GM18858 (cell line): ENCODE results near the gene CASP5.
"Not testable (repeated sequence)": the region's sequence is repeated elsewhere in the genome, so short reads cannot be mapped to it uniquely, and the experiment has no call there.

Source experiments
- ATAC-seq: cut with Tn5 transposase; IDR thresholded peaks from one replicate; pipeline ENCODE4 v1.9.1; 2021; ENCODE audit not compliant: unreplicated experiment

The CASP5 gene

DNA sequence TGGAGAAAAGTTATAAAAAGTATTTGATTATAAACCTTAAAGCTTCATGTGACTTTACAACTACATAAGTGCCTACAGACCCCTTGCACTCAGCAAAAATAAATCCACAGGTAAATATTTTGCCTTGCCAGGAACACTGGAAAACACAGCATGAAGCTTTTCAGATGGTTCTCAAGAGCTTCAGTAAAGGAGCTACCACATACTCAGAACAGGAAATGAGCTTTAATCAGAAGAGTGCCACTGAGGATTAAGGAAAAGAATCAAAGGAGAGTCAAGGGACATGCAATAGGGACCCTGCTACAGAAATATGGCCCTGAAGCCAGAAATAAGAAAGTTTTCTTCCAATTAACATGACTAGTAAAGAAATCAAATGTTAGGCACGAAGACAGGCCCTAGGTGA lies 10.8 kb upstream of the CASP5 start:
- ATAC-seq = no peak

DNA sequence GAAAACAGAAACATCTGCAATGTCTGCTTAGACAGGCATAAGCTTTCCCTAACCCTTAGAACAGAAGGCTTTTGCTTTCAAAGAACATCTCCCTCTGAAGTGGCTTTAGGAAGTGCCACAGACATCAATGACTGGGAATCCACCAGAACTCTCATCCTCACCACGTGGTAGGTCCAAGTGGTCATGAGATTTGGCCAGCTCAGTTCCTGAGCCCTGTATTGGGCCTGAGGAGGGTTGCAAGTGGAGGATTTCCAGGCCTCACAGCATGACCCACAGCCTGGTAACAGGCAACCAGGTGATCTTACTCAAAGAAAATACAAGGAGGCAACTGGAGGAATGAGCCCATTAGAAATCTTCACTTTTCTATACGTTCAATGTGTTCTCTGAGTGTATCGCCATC lies 10.4 kb upstream of the CASP5 start:
- no peak for ATAC-seq

DNA sequence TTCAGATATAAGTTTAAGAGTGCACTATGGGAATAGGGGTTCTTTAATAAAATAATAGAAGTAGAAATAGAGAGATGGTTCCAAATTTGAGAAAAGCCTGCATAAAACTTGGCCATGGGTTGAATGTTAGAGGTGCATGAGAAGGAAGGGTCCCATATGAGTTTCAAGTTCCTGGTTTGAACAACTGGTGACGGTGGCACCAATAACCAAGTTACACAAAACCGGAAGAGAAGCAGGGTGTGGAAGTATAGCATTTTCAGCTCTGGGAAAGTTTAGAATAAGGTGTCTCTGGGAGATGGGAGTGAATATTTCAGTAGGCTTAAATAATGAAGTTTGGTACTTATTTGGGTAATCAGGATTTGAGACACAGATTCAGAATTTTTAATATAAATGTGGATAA lies 9.5 kb upstream of the CASP5 start:
- no peak for ATAC-seq

DNA sequence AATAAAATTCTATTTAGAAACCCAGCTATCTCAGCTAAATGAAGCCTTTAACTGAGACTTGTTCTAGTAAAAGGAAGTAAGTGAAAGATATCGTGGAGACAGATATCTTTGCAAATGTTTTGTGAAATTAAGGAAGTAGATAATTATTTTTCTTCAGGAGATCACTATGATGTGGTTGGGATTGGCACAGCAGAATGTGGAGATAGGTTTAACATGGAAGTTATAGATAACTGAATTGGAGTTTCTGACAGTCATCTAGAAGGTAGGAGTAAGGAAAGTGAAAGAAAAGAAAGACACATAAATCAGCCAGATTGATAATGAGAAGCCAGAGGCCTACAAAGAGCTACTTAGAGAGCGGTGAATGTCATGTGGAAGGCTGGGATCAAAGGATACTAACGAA lies 4.7 kb upstream of the CASP5 start:
- ATAC-seq = no peak

DNA sequence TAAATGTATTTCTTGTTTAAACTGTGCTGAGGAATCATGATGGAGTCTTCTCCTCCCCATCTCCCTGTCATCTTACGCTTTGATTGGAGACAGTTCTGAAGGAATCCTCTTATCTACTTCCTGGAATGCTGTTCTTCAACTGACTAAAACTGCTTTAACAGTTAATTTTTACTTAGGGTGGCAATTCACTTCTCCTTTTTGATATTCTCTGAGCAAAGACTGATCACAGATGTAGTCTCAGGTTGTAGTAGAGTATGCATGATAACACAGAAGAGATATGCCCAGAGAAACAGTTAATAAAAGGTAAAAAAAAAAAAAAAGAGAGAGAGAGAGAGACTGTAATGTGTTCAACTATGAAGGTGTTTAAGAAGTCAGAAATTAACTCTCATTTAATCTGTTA lies 1.4 kb upstream of the CASP5 start:
- ATAC-seq = no peak

DNA sequence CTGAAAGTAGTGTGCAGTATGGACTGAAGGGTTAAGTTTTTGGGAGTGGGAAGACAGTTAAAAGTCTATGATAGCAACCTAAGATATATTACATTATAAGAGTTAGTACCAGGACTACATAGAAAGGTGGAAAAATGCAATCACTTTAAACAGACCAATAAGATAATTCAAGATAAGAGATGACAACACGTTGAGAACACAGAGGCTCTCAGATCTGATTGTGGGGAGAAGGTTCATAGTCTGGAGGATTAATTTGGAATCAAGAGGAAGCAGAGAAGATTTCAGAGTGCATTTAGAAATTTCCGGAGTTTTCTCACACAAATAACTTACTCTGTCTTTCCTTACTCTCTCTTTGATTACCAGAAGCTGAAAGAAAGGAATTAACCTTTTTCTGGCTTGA lies 441 bp downstream of the CASP5 start:
- no peak for ATAC-seq

DNA sequence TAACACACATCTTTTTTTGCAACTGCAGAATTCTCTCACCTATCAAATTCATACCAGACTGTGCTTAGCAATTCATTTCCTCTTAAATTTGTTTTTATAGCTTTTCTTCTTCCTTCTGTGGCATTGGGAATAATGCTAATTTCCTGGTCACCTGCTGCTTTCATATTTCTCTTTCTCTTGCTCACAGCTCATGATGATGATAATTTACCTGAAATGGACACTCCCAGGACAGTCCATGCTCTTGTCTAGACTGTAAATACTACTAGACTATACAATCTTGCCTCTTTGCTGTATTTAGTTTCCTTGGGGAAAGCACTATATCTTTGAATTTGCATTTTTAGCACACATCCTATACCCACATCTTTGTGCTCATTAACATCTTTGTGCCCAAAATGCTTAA lies 15.5 kb downstream of the CASP5 start:
- no peak for ATAC-seq

DNA sequence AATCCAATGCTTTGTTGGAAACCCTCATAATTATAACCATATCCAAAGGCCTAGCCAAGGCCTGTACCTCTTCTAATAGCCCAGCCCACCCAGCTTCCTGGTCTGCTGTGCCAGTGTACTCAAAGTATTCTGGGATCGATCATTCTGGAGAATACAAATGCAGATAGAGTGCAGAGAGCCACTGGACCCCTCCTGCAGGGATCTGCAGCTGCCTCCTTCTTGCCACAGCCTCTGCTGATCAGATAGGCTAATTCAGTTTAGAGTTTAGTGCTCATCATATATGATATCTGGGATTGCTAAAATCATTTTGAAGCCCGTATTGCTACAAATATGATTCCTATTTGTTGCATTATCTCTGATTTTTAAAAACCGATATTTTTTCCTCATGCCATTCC lies 17.5 kb downstream of the CASP5 start:
- ATAC-seq = no peak

DNA sequence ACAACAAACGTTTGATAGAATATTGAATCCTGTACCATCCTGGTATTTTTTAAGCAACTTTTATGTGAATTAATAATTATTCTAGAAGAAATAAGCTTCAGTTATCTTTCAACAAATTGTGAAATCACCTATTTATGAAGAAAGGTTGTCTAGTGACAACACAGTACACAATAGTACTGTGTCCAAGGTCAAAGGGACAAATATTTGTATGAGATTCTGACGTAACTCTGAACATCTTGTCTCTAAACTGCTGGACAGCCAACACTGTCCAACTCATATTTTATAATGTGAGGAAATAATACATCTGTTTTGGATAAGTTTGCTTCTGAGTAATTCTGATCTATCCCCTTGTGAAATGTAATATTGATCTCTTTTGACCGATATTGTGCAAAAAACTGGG lies 18.9 kb downstream of the CASP5 start:
- no peak for ATAC-seq

DNA sequence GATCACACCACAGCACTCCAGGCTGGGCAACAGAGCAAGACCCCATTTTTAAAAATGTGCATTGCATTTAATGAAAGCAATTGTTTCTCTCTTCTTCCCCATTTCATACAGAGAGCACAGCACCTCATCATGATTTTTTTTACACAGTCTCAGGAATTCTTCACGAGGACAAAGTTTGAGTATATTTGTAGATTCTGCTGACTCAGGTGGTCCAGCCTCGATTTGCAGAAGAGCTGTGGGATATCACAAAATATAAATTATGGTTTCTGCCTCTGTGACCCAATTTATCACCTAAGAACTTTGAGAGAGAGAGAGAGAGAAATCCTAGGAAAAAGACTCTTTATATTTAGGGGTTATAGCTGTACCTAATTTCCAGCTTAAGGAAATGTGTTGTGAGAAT lies 19.8 kb downstream of the CASP5 start:
- no peak for ATAC-seq

DNA sequence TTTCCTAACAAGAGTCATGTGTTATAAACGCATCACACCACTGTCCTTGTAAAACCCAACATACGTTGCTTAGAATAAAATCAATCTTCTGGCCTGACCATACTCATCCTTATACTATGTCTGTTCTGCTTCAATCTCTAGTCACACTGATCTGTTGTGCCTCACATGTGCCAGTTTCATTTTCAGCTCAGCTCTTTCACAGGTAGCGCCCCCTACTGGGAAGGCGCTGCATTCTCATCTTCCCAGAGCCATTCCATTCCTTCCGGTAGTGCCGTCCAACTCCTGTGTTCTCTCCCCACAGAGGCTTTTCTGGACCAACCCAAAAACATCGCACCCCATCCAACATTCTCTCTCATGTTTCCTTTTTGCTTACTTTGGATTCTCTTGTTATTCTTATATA lies 22.2 kb downstream of the CASP5 start:
- ATAC-seq = peak; percentile 94

DNA sequence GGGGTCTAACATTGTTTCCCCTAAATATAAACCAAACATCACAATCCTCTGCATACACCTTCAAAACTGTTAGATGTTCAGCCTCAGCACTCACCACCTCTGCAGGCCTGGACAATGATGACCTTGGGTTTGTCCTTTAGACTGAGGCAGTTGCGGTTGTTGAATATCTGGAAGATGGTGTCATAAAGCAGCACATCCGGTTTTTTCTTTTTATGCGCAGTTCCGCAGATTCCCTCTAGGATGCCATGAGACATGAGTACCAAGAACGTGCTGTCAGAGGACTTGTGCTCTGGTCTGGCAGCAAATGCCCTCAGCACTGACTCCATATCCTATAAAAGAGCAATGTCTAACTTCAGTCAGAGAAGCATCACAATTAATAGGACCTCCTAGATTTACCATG lies 22.8 kb downstream of the CASP5 start:
- no peak for ATAC-seq

DNA sequence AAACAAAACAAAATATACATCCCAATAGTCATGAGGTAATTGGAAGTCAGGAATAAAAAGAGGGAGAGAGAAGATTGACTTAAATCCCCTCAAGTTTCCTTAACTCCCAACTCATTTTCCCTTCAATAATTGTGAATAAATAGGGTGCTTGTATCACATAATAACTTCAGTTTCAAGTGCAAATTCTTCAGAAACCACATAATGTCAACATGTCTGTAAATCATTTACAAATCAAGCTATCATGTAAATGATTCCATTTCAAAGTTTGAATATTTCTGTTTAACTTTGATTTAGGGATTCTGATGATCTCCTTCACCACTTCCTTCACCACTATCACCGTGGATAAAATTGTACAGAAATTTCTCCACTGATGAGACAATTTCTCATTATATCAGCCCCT lies 23.2 kb downstream of the CASP5 start:
- ATAC-seq = no peak

DNA sequence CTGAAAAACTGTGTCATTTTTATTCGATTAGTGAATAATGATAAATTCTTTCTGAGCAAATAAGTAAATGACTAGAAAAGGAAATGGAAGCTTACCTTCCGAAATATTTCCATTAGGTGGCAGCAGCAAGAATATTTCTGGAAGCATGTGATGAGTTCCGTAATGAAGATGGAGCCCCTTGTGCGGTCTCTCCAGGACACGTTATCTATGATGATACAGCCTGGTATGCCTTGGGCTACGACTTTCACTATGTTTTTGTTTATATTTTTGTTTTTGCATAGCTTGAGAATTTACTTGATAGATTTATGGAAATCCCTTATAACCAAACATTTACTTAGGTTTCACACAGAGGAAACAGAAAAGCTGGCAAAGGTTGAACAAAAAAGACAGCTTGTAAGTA lies 25.7 kb downstream of the CASP5 start:
- no peak for ATAC-seq

DNA sequence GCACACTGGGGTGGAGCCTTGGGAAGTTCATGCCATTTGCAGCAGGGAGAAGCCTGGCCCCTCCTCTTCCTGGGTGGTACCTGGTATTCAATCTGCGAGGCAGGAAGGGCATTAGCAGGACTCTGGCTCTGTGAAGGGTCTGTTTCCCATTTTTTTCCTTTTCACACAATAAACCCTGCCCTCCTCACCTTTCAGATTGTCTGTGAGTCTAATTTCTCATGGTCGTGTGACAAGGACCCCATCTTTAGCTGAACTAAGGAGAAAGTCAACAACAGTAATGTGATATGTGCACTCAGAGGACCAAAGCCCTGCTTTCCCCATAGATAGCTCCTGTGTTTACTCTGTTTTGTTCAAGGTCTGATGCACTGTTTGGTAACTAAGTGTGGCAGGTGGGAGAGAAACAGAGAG lies 28.0 kb downstream of the CASP5 start:
- ATAC-seq = no peak

DNA sequence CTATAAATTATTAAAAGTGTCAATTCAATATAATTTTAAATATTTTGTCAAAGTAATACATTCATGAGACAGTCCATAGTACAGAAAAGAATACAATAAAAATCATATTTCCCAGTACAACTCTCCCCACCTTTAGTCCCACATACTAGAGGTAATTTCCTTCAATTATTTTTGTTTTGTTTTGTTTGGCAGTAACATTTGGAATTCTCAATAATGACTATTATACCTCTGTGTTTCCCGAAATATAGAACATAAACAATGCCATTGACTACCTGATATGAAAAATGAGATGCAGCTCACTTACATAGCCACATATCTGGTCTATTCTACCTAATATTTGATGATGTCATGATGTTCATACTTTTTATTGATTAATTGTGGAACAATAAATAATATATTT lies 30.2 kb downstream of the CASP5 start:
- ATAC-seq = no peak

DNA sequence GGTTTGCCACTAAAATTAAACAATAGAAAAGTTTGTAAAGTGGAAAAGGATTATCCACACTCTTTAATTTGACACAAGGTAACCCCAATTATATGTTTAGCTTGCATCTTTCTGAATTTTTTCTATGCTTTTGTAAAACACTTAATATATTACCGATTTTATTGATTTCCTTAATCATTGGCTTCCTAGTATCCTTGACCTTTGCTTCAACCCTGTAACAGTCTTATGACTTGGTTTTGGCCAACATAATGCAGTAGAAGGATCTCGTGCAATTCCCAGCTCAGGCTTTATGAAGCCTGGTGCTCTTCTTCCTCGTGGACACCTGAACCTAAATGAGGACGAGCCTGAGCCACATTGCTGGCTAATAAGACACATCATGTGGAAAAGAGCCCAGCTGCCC lies 31.0 kb downstream of the CASP5 start:
- no peak for ATAC-seq

DNA sequence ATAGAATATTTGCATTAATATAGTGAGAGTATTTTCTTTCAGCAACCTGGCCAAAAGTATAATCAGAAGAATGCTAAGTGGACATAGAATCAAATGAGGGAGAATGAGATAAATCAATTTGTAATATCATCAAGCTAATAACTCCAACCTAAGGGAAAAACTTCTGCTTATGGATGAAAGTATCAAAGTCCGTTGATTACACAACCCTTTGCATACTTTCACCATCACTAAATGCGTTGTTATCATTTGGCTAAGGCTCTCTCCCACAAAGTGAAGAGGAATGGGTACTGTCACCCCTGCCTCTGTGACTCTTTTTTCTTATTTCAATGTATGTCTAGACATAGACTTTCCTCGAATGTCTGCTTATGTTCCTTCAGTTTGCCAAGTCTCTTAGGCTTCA lies 38.2 kb downstream of the CASP5 start:
- ATAC-seq = no peak

DNA sequence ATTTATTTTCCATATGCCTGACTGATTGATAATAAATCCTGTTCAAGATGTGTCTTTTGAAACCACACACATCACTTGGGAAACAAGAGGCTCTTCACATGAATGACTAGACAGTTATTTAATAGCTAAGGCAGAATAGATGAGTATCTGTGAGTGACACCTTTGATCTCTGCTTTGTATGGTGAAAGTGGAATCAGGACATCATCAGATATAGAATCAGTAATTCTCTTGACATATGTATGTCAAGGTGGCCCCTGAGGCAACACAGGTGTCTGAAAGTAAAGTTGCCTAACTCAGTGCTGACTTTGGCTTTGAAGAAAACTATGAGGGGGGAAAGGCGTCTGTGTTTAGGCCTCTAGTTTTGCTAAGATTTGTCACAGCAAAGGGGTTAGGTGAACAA lies 43.1 kb downstream of the CASP5 start:
- no peak for ATAC-seq

DNA sequence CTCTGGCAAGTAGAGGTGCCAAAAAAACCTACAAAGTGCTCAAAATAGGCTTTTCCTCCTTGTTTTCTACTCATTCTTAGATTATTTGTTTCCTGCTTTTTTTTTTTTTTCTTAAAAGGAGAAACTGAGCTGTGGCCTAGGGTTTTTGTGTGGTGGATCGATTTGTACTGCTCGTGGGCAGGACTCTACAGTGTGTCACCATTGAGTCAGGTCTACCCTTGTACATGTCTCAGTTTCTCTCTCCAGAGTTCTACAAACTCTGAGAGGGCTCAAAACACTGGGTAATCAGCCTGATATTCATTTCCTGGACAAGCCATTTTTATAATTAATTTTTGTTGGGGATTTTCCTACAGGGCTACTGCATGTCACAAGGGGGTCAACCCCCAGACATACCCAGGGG lies 49.4 kb downstream of the CASP5 start:
- ATAC-seq = no peak

DNA sequence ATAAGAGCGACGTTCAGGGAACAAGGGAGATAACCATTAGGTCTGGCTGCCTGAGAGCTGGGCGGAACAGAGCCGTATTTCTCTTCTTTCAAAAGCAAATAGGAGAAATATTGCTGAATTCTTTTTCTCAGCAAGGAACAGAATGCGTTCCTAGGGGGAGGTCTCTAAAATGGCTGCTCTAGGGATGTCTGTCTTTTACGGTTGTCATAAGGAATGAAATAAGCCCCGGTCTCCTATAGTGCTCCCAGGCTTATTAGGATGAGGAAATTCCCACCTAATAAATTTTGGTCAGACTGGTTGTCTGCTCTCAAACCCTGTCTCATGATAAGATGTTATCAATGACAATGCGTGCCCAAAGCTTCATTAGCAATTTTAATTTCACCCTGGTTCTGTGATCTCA lies 50.0 kb downstream of the CASP5 start:
- ATAC-seq = not testable (repeated sequence)

DNA sequence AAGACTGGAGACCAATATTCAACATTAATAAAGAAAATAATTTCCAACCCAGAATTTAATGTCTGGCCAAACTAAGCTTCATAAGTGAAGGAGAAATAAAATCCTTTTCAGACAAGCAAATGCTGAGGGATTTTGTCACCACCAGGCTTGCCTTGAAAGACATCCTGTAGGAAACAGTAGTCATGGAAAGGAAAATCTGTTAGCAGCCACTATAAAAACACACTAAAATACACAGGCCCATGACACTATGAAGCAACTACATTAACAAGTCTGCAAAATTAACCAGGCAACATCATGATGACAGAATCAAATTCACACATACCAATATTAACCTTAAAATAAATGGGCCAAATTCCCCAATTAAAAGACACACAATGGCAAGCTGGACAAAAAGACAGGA lies 52.2 kb downstream of the CASP5 start:
- ATAC-seq = no peak

DNA sequence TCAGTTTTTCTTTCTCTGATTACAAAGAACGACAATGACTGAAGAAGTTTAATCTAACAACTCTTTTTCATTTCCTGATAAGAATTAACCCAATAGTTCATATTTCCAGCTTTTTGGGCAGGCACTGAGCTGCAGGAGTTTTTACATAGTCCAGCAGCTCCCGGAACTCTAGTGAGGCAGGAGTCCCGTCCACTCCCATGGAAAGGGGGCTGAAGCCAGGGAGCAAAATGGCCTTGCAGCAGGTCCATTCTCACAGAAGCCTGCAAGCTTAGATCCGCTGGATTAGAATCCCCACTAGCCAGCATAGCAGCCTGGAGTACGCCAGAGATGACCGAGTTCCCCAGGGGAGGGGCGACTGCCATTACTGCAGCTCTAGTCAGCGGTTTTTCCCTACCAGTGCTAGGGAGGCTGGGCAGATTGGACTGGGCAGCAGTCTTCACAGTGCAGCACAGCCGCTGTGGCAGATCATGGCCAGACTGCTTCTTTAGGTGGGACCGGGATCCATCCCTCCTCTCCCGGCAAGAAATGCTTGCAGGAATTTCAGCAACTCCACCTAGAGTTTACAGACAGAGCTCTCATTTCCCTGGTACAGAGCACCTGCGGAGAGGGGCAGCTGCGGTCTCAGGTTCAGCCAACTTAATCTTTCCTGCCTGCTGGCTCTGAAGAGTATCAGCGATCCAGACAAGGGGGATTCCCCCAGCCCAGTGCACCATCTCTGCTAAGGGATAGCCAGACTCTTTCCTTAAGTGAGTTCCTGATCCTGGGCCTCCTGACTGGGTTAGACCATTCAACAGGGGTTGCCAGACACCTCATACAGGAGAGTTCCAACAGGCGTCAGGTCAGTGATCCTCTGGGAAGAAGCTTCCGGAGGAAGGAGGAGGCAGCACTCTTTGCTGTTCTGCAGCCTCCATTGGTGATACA lies 53.9 kb downstream of the CASP5 start:
- ATAC-seq = no peak
